ENCODE data around the gene RRP15. TPM values are rescaled to one million over a fixed set of nuclear protein-coding genes. Genes with fewer than 3 reads are reported as not detected.
A peak's percentile ranks its signal among the peaks of the same experiment; 100 is the strongest.

Gene RRP15
- polyA plus RNA-seq, 3 donors = 0.81 to 7.6 (median 4.6) TPM

- no peak for DNase-seq
- Histone ChIP-seq H3K4me2 (replicated peaks; ENCODE audit: extremely low read depth, low read length, poor library complexity, severe bottlenecking) (no peak overlapping the region), H3K9me3 (replicated peaks in 1 of 2; ENCODE audit: control insufficient read depth in 1 of 2, insufficient read depth in 1 of 2, low read length in 2 of 2) (no peaks in the 10 kb centered on the region), H3K4me1 (ENCODE audit: control insufficient read depth in 1 of 2, insufficient read depth in 2 of 2, low read length in 2 of 2) (peaks cover 24 to 31% of the 10 kb centered on the region in 2 donors), H4K20me1 (ENCODE audit: insufficient read depth, low read length) (no peaks in the 10 kb centered on the region), H3K36me3 (replicated peaks in 1 of 2; ENCODE audit: control insufficient read depth in 1 of 2, insufficient read depth in 2 of 2, low read length in 2 of 2) (no peaks in the 10 kb centered on the region), H3K27me3 (ENCODE audit: control insufficient read depth in 2 of 2, insufficient read depth in 2 of 2, low read length in 2 of 2) (peaks cover 28% of the 10 kb centered on the region in 2 donors), H3K79me2 (ENCODE audit: insufficient read depth, low read length) (no peaks in the 10 kb centered on the region), H3K4me3 (replicated peaks in 1 of 3; ENCODE audit: low read depth in 2 of 3, low read length in 3 of 3) (no peak overlapping the region), H3K27ac (ENCODE audit: low read depth in 1 of 2, low read length in 2 of 2) (peak overlapping the region in 1 of 2 donors; percentile 79), H3K9ac (ENCODE audit: insufficient read depth, low read length, poor library complexity, severe bottlenecking) (no peak overlapping the region), H2AFZ (ENCODE audit: insufficient read depth, low read depth, low read length, poor library complexity, severe bottlenecking) (no peak overlapping the region)
- H3K4me3 Mint-ChIP-seq = no peak overlapping the region
- H3K4me1 Mint-ChIP-seq = peaks cover 33% of the 10 kb centered on the region
- H3K9me3 Mint-ChIP-seq = peaks cover 0 to under 1% (median under 1%) of the 10 kb centered on the region in 7 donors
- intact Hi-C loops (cut with micrococcal nuclease) = no loop called here
- H3K27ac Mint-ChIP-seq = no peak overlapping the region
- peaks cover 10 to 23% (median 20%) of the 10 kb centered on the region in 3 donors for H3K27me3 Mint-ChIP-seq (ENCODE audit: low read depth in 3 of 3)
- WGBS (ENCODE audit: insufficient coverage) = 97% methylated on average over 5 of the region's 8 CpGs
- peaks cover 0 to 1% of the 10 kb centered on the region in 2 donors for H3K36me3 Mint-ChIP-seq
- TF ChIP-seq CTCF (IDR thresholded peaks at IDR 0.05) = no peak
Observed at GRCh38 chr1:218352075-218352438, 67.0 kb downstream of the RRP15 start.

DNA sequence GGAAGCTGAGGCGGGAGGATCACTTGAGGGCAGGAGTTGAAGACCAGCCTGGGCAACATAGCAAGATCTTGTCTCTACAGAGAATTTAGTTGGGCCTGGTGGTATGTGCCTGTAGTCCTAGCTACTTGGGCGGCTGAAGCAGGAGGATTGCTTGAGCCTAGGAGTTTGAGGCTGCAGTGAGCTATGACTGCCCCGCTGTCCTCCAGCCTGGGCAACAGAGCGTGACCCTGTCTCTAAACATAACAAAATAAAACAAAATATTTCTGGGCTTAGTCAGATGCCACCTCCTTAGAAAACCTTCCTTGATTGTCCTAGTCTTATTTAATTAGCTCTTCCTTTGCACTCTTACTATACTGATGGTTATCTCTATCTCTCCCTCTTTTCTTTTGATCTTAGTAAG is 68.6 kb downstream of the RRP15 start:
- Histone ChIP-seq H3K36me3 (replicated peaks in 1 of 2; ENCODE audit: control insufficient read depth in 1 of 2, insufficient read depth in 2 of 2, low read length in 2 of 2) (no peaks in the 10 kb centered on the region), H2AFZ (ENCODE audit: insufficient read depth, low read depth, low read length, poor library complexity, severe bottlenecking) (no peak overlapping the region), H4K20me1 (ENCODE audit: insufficient read depth, low read length) (no peaks in the 10 kb centered on the region), H3K27me3 (ENCODE audit: control insufficient read depth in 2 of 2, insufficient read depth in 2 of 2, low read length in 2 of 2) (peaks cover 12 to 13% of the 10 kb centered on the region in 2 donors), H3K4me3 (replicated peaks in 1 of 3; ENCODE audit: low read depth in 2 of 3, low read length in 3 of 3) (no peak overlapping the region), H3K79me2 (ENCODE audit: insufficient read depth, low read length) (no peaks in the 10 kb centered on the region), H3K4me1 (ENCODE audit: control insufficient read depth in 1 of 2, insufficient read depth in 2 of 2, low read length in 2 of 2) (peaks cover 23 to 31% of the 10 kb centered on the region in 2 donors), H3K4me2 (replicated peaks; ENCODE audit: extremely low read depth, low read length, poor library complexity, severe bottlenecking) (no peak overlapping the region), H3K27ac (ENCODE audit: low read depth in 1 of 2, low read length in 2 of 2) (no peak overlapping the region), H3K9ac (ENCODE audit: insufficient read depth, low read length, poor library complexity, severe bottlenecking) (no peak overlapping the region), H3K9me3 (replicated peaks in 1 of 2; ENCODE audit: control insufficient read depth in 1 of 2, insufficient read depth in 1 of 2, low read length in 2 of 2) (no peaks in the 10 kb centered on the region)
- Mint-ChIP-seq H3K36me3 (no peaks in the 10 kb centered on the region), H3K27me3 (ENCODE audit: low read depth in 3 of 3) (peaks cover 8 to 16% (median 11%) of the 10 kb centered on the region in 3 donors), H3K27ac (no peak overlapping the region), H3K9me3 (peaks cover 0 to 2% (median 0%) of the 10 kb centered on the region in 7 donors), H3K4me3 (no peak overlapping the region), H3K4me1 (peaks cover 26% of the 10 kb centered on the region)
- DNase-seq = no peak
- WGBS (ENCODE audit: insufficient coverage) = 91% methylated on average over 3 of the region's 4 CpGs
- intact Hi-C loops (cut with micrococcal nuclease) = no loop called here
- no peak for TF ChIP-seq CTCF (IDR thresholded peaks at IDR 0.05)

Measured in CD14-positive monocyte (primary cell).